ENCODE data around the gene BBS9.
"Not testable (repeated sequence)": the region's sequence is repeated elsewhere in the genome, so short reads cannot be mapped to it uniquely, and the experiment has no call there.

The BBS9 gene

DNA sequence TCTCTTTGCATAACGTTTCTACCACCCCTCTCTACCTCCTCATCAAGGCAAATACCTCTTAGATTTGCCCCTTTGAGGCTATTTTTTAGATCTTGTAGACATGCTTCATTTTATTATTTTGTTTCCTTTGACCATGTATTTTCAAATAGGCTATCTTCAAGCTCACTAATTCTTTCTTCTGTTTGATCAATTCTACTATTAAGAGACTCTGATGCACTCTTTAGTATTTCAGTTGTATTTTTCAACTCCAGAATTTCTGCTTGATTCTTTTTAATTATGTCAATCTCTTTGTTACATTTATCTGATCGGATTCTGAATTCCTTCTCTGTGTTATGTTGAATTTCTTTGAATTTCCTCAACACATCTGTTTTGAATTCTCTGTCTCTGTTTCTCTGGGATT lies 82.8 kb downstream of the BBS9 start:
- no peaks in the 10 kb centered on the region for H3K79me2 ChIP-seq (ENCODE audit: insufficient read depth, low read depth)
- H3K4me3 ChIP-seq (IDR thresholded peaks at IDR 0.05; ENCODE audit: insufficient read depth, low read depth, low read length) = no peak overlapping the region
- H3K27me3 ChIP-seq (ENCODE audit: insufficient read depth, low read depth) = no peaks in the 10 kb centered on the region
- no peaks in the 10 kb centered on the region for H3K4me1 ChIP-seq (ENCODE audit: low read depth, poor library complexity, severe bottlenecking)
- TF ChIP-seq CTCF (conservative IDR thresholded peaks at IDR 0.05; ENCODE audit: low read depth, low read length) = no peak
- no peaks in the 10 kb centered on the region for H4K20me1 ChIP-seq (ENCODE audit: insufficient read depth)
- H2AFZ ChIP-seq (ENCODE audit: low read depth) = no peak overlapping the region
- no peak overlapping the region for H3K9ac ChIP-seq
- no peak overlapping the region for H3K27ac ChIP-seq
- no peak overlapping the region for H3K4me2 ChIP-seq
- H3K36me3 ChIP-seq (ENCODE audit: insufficient read depth) = no peaks in the 10 kb centered on the region

- Histone ChIP-seq H4K20me1 (ENCODE audit: insufficient read depth) (no peaks in the 10 kb centered on the region), H3K36me3 (ENCODE audit: insufficient read depth) (no peaks in the 10 kb centered on the region), H3K27me3 (ENCODE audit: insufficient read depth, low read depth) (no peaks in the 10 kb centered on the region), H3K9ac (no peak overlapping the region), H3K4me3 (IDR thresholded peaks at IDR 0.05; ENCODE audit: insufficient read depth, low read depth, low read length) (no peak overlapping the region), H3K4me1 (ENCODE audit: low read depth, poor library complexity, severe bottlenecking) (no peaks in the 10 kb centered on the region), H3K4me2 (no peak overlapping the region), H2AFZ (ENCODE audit: low read depth) (no peak overlapping the region), H3K79me2 (ENCODE audit: insufficient read depth, low read depth) (no peaks in the 10 kb centered on the region), H3K27ac (no peak overlapping the region)
- TF ChIP-seq CTCF (conservative IDR thresholded peaks at IDR 0.05; ENCODE audit: low read depth, low read length) = no peak
These were observed 86.6 kb downstream of the BBS9 start for GRCh38 chr7:33215992-33216391.

GRCh38 chr7:33217595-33217994 lies 88.2 kb downstream of the BBS9 start:
- no peaks in the 10 kb centered on the region for H3K27me3 ChIP-seq (ENCODE audit: insufficient read depth, low read depth)
- no peak for TF ChIP-seq CTCF (conservative IDR thresholded peaks at IDR 0.05; ENCODE audit: low read depth, low read length)
- no peak overlapping the region for H2AFZ ChIP-seq (ENCODE audit: low read depth)
- H4K20me1 ChIP-seq (ENCODE audit: insufficient read depth) = no peaks in the 10 kb centered on the region
- no peak overlapping the region for H3K4me2 ChIP-seq
- H3K36me3 ChIP-seq (ENCODE audit: insufficient read depth) = no peaks in the 10 kb centered on the region
- H3K4me3 ChIP-seq (IDR thresholded peaks at IDR 0.05; ENCODE audit: insufficient read depth, low read depth, low read length) = no peak overlapping the region
- no peak overlapping the region for H3K27ac ChIP-seq
- H3K9ac ChIP-seq = no peak overlapping the region
- no peaks in the 10 kb centered on the region for H3K4me1 ChIP-seq (ENCODE audit: low read depth, poor library complexity, severe bottlenecking)
- no peaks in the 10 kb centered on the region for H3K79me2 ChIP-seq (ENCODE audit: insufficient read depth, low read depth)

DNA sequence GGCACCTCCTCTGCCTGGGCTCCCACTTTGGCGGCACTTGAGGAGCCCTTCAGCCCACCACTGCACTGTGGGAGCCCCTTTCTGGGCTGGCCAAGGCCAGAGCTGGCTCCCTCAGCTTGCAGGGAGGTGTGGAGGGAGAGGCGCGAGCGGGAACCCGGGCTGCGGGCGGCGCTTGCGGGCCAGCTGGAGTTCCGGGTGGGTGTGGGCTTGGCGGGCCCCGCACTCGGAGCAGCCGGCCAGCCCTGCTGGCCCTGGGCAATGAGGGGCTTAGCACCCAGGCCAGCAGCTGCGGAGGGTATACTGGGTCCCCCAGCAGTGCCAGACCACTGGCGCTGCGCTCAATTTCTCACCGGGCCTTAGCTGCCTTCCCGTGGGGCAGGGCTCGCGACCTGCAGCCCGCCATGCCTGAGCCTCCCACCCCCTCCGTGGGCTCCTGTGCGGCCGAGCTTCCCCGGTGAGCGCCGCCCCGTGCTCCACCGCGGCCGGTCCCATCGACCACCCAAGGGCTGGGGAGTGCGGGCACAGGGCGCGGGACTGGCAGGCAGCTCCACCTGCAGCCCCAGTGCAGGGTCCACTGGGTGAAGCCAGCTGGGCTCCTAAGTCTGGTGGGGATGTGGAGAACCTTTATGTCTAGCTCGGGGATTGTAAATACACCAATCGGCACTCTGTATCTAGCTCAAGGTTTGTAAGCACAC lies 89.6 kb downstream of the BBS9 start:
- not testable (repeated sequence) for H3K27ac ChIP-seq; H3K4me1 ChIP-seq (ENCODE audit: low read depth, poor library complexity, severe bottlenecking); H3K79me2 ChIP-seq (ENCODE audit: insufficient read depth, low read depth); H3K36me3 ChIP-seq (ENCODE audit: insufficient read depth); H4K20me1 ChIP-seq (ENCODE audit: insufficient read depth); H3K27me3 ChIP-seq (ENCODE audit: insufficient read depth, low read depth); H2AFZ ChIP-seq (ENCODE audit: low read depth); H3K9ac ChIP-seq; H3K4me3 ChIP-seq (IDR thresholded peaks at IDR 0.05; ENCODE audit: insufficient read depth, low read depth, low read length); H3K4me2 ChIP-seq

DNA sequence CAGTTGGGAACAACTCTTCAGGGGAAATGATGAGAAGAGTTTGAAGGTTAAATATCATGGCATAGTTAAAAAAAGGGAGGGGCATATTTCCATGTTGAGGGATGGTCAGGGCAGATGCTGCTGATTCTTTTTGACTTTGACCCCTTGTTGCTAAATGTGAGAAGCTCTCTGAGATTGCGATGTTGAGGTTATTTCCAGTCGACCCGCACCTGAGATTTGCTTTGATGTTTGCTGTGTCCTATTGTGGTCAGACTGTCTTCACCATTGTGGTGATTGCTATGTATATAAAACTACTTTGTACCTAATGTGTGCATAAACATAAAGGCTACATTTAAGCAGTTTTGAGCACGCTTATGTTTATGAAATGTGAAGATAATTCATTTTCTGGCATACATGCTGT lies 90.9 kb downstream of the BBS9 start:
- Histone ChIP-seq H2AFZ (ENCODE audit: low read depth) (no peak overlapping the region), H3K4me2 (no peak overlapping the region), H4K20me1 (ENCODE audit: insufficient read depth) (no peaks in the 10 kb centered on the region), H3K9ac (no peak overlapping the region), H3K79me2 (ENCODE audit: insufficient read depth, low read depth) (no peaks in the 10 kb centered on the region), H3K4me3 (IDR thresholded peaks at IDR 0.05; ENCODE audit: insufficient read depth, low read depth, low read length) (no peak overlapping the region), H3K27ac (no peak overlapping the region), H3K36me3 (ENCODE audit: insufficient read depth) (no peaks in the 10 kb centered on the region), H3K27me3 (ENCODE audit: insufficient read depth, low read depth) (no peaks in the 10 kb centered on the region), H3K4me1 (ENCODE audit: low read depth, poor library complexity, severe bottlenecking) (no peaks in the 10 kb centered on the region)
- no peak for TF ChIP-seq CTCF (conservative IDR thresholded peaks at IDR 0.05; ENCODE audit: low read depth, low read length)

Measured in KMS-11 (cell line).